ENCODE results near the gene ZNF263.
A peak's percentile ranks its signal among the peaks of the same experiment; 100 is the strongest.
"Not testable (repeated sequence)": the region's sequence is repeated elsewhere in the genome, so short reads cannot be mapped to it uniquely, and the experiment has no call there.

ZNF263 gene

DNA sequence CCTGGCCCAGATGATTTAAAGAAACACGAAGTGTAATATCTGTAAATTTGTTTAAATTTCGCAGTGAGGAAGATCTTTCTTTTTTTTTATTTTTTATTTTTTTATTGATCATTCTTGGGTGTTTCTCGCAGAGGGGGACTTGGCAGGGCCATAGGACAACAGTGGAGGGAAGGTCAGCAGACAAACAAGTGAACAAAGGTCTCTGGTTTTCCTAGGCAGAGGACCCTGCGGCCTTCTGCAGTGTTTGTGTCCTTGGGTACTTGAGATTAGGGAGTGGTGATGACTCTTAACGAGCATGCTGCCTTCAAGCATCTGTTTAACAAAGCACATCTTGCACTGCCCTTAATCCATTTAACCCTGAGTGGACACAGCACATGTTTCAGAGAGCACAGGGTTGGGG is 12.6 kb upstream of the ZNF263 start:
- DNase-seq = not testable (repeated sequence)

DNA sequence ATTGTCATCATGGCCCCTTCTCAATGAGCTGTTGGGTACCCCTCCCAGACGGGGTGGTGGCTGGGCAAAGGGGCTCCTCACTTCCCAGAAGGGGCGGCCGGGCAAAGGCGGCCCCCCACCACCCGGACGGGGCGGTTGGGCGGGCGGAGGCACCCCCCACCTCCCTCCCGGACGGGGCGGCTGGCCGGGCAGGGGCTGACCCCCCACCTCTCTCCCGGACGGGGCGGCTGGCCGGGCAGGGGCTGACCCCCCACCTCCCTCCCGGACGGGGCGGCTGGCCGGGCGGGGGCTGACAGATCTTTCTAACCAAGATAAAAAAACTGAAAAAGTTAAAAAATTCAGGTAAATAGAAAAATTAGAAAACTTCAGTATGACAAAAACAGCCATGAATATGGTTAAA is 12.0 kb upstream of the ZNF263 start:
- not testable (repeated sequence) for DNase-seq

DNA sequence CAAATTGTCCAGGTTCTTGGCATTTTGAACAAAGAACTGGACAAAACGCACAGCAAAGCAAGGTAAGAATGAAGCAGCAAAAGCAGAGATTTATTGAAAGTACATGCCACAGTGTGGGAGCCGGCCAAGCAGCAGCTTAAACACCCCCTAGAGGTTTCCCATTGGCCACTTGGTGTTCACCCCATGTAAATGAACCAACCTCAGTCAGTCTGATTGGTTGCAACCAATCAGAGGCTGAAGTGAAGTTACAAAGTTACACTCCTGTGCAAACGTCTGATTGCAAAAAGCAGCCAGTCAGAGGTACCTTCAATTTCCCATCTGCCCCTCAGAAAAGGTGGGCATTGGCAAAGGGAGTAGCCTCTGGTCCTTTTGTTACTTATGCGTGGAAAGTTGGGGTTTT is 8.8 kb upstream of the ZNF263 start:
- no peak for DNase-seq

DNA sequence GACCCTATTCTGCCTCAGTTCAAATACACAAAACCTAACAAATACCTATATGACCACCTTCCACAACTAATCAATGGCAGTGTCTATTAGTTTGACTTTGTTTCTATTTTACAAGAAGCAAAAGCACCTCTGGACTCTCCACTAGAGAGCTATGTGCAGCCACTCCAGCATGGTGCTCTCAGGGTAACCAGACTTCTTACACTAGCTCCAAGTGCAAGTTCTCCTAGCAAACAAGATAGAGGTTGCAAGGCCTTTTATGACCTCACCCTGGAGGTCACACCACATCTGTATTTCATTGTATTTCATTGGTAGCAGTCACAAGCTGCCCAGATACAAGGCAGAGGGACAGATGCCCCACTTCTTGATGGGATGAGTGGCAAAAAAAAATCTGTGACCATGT is 8.3 kb upstream of the ZNF263 start:
- DNase-seq = no peak

DNA sequence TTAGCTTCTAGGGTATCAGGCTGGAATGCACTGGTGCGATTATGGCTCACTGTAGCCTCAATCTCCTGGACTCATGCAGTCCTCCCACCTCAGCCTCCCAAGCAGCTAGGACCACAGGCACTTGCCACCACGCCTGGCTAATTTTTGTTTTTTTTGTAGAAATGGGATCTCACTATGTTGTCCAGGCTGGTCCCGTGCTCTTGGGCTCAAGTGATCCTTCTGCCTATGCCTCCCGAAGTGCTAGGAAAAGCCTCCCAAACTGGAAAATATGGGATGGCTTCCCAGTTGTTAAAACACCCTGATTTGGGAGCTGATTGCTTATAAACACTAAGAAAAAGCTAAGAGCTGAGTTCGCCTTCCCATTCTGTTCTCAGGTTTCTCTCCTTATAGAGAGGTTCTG is 6.6 kb upstream of the ZNF263 start:
- DNase-seq = no peak

DNA sequence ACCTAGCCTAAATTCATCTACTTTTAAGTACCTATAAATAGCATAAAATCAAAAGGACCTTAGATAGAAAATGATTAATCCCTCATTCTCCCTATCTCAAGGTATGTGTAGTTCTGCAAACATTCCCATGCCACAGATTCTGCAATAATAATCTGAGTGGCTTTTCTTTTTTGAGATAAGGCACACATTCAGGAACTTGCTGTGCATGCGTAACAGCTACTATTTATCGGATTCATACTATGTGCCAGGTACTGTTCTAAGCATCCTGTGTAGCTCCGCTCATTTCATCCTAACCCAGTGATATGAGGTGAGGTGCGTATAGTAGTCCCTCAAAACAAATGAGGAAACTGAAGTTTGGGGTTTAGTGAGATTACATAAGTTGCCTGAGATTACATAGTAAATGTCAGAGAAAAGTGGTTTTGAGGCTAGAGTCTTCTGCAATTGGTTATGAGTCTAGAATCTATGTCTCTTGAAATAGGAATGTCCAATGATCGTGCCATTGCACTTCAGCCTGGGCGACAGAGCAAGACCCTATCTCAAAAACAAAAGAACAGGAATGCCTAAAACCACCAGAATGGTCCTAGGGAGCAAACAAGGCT is 2.0 kb upstream of the ZNF263 start:
- DNase-seq = no peak

- no peak for DNase-seq
Measured at GRCh38 chr16:3282103-3282729, 1.1 kb upstream of the ZNF263 start.

- DNase-seq = peak in 1 of 2 experiments; percentile 33
Measured at GRCh38 chr16:3283543-3284447, 504 bp downstream of the ZNF263 start.

DNA sequence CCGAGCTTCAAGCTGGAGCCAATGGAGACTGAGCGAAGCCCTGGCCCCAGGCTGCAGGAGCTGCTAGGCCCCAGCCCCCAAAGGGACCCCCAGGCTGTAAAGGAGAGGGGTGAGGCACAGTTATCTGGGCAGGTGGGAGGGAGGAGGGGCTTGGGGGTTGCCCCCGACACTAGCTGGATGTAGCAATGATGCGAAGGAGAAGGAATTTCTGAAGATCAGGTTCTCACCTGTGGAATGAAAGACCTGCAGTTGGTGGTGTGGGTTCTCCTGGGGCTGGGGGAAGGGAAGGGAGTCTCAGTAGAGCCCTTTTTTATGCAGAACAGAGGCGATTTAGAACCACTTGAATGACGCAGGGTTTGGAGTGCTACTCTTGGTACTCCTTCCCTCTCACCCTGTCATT is 1.8 kb downstream of the ZNF263 start:
- no peak for DNase-seq

DNA sequence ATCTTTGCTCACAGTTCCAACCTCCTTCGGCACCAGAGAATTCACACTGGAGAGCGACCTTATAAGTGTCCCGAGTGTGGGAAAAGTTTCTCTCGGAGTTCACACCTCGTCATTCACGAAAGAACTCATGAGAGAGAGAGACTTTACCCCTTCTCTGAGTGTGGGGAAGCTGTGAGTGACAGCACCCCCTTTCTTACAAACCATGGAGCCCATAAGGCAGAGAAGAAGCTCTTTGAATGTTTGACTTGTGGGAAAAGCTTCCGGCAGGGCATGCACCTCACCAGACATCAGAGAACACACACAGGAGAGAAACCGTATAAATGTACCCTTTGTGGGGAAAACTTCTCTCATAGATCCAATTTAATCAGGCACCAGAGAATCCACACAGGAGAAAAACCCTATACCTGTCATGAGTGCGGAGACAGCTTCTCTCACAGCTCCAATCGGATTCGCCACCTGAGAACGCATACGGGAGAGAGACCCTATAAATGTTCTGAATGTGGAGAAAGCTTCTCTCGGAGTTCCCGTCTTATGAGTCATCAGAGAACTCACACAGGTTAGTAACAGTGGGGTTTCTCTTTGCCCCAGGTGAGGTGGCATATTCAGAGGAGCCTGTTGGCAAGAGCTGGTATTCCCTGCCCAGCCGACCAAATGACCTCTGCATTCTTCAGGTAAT is 6.8 kb downstream of the ZNF263 start:
- no peak for DNase-seq

DNA sequence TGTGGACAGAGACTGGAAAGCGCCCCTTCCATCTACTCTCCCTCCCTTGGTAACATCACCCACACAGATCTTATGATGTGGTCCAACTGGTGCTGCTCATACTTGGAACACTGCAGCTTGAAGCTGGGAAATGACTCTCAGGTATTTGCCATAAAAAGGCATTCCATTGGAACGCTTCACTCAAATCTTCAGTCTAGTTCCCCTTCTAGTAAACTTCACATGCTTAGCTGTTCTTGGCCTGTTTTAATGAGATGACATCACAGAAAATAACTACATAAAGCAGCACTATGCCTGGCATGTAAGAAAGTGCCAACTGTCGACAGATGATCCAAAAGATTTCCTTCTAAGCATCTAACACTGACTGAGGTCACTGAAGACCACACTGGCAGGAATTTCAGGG is 9.3 kb downstream of the ZNF263 start:
- DNase-seq = no peak

DNA sequence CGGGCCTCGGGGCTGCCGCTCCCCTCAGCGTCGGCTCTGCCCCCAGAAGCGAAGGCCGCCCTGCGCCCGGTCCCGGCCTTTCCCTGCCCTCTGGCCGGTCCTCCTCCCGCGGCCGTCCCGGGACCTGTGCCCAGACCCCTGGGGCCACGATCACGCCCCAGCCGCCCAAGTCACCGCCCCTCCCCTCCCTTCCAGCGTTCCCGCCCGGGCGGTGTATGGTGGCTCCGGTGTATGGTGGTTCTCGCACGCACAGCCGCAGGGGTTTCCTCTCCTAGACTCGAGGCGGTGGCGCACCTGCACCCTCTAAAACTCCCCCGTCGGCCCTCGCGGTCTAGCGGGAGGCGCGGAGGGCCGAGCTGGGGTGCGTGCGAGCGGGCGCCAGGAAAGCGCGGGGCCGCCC is 11.9 kb downstream of the ZNF263 start:
- no peak for DNase-seq

DNA sequence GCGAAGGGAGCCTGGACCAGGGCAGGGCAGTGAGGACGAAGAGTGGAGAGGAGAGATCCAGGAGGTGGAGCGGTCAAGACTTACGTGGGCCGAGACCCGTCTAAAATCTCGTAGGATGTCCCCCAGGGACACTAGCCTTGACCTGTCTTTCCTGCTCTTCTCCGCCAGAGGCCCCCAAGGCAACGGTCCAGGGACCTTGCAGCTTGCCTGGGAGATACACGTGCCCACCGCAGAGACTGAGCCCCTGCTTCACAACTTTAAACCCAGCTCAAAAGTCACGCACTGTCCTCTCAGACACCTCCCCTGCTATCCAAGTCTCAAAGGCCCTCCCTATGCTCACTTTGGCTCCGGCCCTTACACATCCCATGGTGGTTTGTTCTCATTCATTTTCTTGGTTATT is 12.5 kb downstream of the ZNF263 start:
- DNase-seq = no peak

- no peak for DNase-seq
Measured at GRCh38 chr16:3304370-3304769, 21.1 kb downstream of the ZNF263 start.

DNA sequence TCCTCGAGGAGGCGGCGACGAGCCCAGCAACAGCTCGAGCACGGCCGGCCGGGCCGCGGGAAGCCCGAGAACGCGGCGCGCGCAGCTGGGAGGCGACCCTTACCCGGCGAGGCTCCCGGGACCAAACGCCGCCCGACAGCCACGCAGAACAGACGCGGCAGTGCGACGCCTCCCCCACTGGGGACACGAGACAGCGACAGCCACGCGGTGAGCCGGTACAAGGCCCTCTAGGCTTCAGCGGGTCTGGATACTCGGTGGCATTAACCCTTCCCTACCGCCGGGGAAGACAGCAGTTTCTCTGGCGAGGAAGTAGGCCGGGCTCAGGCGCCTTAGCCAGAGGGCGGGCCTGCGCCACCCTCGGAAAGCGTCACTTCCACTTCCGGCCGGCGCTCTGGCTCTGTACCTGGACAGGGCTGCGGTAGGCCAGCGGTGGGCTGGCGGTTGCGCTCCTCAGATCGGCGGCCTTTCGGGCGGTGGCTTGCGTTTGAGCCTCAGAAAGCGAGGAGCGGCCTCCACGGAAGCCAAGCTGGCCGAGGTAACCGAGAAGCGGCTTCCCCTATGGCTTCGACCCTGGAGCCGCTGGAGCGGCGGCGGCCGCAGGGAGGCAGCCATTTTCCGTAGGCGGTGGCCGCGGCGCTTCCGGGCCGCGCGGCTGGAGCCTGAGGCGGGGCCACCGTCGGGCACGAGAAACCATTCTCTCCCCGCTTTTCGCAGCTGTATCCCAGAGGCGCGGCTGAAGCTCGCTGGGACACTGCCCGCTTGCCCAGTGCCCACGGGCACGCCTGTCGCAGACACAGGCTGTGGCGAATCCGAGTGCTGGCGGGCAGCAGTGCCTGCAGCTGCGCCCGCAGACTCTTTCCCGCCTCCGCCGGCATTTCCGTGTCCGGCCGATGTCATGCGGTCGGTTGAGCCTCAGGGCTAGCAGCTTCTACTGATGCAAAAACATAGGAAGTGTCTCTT is 22.1 kb downstream of the ZNF263 start, which contains the start of the genes TIGD7 and ZNF75A:
TSS of gene TIGD7 (minus strand) at position 322 of the 960 bp plus-strand sequence. CDS start 4,816 bp downstream, outside the sequence.
TSS of gene ZNF75A (plus strand) at position 389 of the 960 bp plus-strand sequence. CDS start 2,932 bp downstream, outside the sequence.
- peak; percentile 85 to 89 for DNase-seq

GRCh38 chr16:3306078-3306477 is 22.8 kb downstream of the ZNF263 start:
- no peak for DNase-seq

DNA sequence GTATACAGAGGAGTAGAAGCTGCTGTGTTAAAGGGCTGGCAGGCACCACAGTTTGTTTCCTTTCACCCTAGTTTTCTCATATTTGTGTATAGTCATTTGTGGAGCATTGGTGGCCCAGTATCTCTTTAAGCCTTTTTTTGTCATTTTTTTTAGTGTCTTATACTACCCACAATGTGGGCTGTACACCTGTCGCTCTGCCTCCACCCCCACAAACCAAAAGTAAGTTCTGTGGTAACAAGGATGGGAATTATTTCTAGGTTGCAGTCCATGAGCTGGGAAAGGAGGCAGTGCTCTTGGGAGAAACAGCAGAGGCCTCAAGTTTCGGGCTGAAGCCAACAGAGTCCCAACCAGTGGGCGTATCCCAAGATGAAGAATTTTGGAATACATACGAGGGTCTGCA is 28.2 kb downstream of the ZNF263 start:
- no peak for DNase-seq

- no peak for DNase-seq
Measured at GRCh38 chr16:3317315-3317999, 34.2 kb downstream of the ZNF263 start.

GRCh38 chr16:3321816-3322215 is 38.5 kb downstream of the ZNF263 start:
- no peak for DNase-seq

- no peak for DNase-seq
Measured at GRCh38 chr16:3327514-3327913, 44.2 kb downstream of the ZNF263 start.

GRCh38 chr16:3328104-3328503 is 44.8 kb downstream of the ZNF263 start:
- no peak for DNase-seq

All from activated T-cell treated with anti-CD3 and anti-CD28 coated beads, Interleukin-2, amount 50 U/mL, for 48 hours (primary cell).